GM18502 (cell line): ENCODE results near the gene HIBCH.
"Not testable (repeated sequence)": the region's sequence is repeated elsewhere in the genome, so short reads cannot be mapped to it uniquely, and the experiment has no call there.

Experiments used
- ATAC-seq: cut with Tn5 transposase; IDR thresholded peaks from one replicate; pipeline ENCODE4 v1.9.1; 2021; ENCODE audit warnings: mild to moderate bottlenecking; ENCODE audit not compliant: unreplicated experiment, poor library complexity

The HIBCH gene

DNA sequence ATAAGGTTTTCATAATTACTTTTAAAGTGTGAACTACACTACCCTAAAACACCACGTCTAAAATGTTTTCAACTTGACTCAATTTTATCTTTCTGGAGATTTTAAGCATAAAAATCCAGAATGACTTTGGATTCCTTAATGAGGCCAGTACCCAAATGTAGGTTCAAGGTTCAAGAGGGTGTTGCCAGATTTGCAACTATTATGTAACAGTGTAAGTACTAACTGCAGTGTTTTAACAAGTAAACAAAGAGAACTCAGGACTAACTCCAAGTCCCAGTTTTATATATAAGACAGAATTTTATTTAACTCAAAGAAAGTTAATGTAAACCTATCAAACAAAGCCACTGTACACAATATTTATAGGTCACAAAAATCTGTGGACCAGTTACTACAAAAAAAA is 5.7 kb downstream of the HIBCH start:
- ATAC-seq, result no peak

DNA sequence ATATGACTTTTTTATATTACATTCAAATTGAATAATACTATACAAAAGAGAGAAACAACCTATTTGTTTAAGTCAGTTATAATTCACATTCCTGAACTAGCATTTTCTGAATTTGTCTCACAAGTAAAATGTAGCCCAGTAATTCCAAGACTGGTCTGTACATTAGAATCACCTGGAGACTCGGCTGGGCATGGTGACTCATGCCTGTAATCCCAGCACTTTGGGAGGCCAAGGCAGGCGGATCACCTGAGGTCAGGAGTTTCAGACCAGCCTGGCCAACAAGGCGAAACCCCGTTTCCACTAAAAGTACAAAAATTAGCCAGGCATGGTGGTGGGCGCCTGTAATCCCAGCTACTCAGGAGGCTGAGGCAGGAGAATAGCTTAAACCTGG is 7.0 kb downstream of the HIBCH start:
- not testable (repeated sequence) for ATAC-seq

- ATAC-seq, result no peak
Measured at GRCh38 chr2:190311893-190312634, 7.6 kb downstream of the HIBCH start.

- ATAC-seq, result no peak
Measured at GRCh38 chr2:190308031-190308430, 11.6 kb downstream of the HIBCH start.

DNA sequence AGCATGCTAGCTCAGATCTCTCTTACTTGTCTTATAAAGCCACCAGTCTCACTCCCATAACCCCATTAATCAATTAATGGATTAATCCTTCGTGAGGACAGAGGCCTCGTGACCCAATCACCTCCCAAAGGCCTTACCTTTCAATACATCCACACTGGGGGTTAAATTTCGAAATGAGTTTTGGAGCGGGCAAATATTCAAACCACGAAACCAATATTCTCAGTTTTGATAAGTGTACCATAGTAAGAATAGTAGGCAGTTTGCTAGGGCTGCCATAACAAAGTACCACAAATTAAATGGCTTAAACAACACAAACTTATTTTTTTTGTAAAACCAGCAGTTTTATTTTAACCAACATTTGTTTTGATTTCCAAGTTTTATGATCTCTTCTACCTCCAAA is 15.2 kb downstream of the HIBCH start:
- no peak for ATAC-seq

DNA sequence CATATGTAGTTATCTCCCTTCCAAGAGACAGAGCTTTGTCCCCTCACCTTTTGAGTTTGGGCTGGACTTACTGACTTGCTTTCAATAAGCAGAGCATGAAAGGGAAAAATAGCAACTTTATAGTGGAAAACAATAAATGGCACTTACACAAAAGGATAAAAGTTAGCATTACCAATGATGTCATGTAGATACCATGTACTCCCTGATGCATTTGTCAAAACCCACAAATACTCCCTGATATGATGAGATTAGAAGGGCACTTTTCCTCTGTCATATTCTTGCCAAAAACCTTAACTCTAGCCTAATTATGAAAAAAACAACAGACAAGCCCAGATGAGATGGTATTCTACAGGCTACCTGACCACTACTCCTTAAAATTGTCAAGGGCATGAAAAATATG is 16.0 kb downstream of the HIBCH start:
- no peak for ATAC-seq

DNA sequence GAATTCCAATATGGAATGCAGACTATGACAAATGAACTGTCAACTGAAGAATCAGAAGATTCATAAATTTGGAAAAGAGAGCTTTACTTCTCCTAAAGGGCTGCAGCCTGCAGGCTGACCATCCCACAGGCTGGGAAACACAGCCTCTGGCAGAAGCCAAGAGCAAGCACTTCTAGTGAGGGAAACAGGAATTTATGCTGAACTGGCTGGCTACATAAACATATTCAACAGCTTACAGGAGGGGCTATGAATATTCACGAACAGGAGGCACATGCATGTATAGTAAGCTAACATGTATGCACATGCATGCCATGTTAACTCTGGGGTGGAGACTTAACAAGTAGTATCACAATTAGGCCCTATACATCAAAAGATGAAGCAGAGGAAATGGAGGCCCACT is 17.6 kb downstream of the HIBCH start:
- ATAC-seq, result no peak

GRCh38 chr2:190301032-190301431 is 18.6 kb downstream of the HIBCH start:
- no peak for ATAC-seq

DNA sequence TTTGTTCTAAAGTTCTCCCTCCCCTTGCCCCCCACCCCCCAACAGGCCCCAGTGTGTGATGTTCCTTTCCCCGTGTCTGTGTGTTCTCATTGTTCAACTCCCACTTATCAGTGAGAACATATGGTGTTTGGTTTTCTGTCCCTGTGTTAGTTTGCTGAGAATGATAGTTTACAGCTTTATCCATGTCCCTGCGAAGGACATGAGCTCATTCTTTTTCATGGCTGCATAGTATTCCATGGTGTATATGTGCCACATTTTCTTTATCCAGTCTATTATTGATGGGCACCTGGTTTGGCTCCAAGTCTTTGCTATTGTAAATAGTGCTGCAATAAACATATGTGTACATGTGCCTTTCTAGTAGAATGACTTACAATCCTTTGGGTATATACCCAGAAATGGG is 21.7 kb downstream of the HIBCH start:
- not testable (repeated sequence) for ATAC-seq

DNA sequence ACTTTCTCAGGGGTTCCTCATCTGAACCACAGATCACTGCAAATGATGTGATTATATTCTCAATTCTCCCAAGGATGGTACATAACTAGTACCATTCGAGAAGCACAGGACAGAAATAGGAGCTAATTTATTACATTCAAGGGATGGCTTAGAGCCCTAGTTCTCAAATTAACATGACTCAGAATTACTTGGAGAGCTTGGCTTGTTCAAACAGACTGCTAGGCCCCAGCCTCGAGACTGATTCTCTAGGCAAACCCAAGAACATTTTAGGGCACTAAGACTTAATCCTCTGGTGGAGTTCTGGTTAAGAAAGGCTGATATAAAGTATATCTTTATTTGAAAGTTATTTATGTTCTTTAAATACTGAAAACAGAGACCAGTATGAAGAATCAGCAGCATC is 35.8 kb downstream of the HIBCH start:
- no peak for ATAC-seq

DNA sequence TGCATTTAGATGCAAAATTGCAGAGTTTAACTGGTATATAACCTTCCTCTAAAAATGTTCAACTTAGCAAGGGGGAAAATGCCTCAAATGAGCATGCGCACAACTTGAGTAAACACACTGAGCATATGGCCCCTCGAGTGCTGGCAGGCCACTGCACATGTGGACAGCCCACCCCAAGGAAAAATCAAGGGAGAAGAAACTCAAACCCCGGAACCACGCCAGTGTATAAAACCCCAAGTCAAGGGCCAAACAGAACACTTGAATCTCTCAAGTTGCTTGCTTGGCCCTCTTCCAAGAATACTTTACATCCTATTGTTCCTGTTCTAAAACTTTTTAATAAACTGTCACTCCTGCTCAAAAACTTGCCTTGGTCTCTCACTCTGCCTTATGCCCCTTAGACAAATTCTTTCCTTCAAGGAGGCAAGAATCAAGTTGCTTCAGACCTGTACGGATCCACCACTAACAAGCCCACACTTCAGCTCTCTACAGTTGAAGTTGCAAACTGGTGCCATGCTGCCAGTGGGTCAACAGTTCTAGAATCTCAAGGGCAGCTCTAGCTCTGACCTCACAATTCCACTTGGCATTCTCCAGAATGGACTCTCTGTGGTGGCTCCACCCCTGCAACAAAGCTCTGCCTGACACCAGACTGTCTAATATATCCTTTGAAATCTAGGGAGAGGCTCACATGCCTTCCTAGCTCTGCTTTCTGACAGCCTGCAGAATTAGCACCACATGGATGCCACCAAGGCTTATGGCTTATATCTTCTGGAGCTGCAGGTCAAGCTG is 38.9 kb downstream of the HIBCH start:
- no peak for ATAC-seq

DNA sequence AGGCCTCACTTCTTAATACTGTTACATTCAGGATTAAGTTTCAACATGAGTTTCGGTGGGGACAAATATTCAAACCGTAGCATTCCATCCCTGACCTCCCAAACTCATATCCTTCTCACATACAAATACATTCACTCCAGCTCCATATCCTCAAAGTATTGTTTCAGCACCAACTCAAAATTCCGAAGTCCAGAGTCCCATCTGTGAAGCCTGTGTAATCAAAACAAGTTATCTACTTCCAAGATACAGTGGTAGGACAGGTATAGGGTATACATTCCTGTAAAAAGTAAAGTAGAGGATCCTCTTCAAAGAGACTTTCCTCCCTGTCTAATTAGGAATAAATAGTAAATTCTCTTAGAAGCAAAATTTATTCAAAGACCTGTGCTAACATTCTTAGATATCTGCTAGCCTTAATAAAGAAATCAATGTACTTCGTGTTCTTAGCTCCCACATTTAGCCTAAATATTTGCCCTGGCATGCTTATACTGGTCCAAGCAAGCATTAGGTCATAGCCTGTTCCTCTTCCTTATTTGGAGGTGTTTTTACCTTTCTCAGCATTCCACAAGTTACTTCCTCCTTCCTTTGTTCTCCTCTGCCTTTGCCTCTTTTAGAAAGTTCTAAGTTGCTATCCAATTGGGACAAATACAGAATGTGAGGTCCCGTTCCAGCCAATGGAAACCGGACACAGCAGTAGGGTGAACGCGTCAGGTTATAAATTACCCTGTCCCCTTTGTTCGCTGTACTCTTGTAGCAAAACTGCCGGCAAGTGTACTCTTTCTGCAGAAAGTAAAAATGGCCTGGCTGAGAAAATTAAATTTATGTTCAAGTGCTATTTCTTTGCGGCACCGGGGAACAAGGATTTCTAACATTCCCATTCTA is 40.1 kb downstream of the HIBCH start:
- not testable (repeated sequence) for ATAC-seq

DNA sequence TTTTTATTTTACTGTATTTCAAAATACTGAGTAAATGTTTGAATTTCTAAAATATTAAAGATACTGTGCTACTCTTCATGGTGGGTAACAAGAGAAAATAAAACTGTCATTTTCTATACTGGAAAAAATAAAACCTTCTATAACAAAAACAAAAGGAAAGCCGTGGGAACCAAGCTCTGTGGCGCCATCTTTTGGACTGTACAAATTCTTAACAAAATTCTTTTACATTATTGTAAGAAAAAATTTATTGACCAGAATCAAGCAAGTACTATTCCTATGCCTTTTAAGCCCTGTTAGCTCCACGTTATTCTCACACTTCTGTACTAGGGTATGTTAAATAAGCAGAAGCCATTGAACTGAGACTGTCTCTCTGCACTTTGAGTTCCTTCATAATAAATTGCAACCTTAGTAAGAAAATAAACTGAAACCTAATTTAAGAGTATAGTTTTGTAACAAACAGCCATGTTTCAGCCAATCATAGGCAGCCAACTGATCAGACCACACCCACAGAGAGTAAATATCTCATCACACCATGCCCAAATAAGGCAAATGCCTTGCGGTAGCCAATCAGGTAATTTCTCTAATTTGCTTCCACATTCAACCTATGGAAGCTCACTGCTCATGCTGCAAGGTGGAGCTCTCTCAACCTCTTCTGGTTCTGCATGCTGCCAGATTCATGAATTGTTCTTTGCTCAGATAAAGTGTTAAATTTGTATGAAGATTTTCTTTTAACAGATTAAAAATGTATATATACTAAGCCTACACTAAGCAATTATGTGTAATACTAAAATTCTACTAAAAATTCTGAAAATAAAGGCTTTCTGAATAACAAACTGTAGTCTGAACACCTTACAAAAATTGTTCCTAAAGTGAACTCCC is 42.2 kb downstream of the HIBCH start:
- no peak for ATAC-seq

DNA sequence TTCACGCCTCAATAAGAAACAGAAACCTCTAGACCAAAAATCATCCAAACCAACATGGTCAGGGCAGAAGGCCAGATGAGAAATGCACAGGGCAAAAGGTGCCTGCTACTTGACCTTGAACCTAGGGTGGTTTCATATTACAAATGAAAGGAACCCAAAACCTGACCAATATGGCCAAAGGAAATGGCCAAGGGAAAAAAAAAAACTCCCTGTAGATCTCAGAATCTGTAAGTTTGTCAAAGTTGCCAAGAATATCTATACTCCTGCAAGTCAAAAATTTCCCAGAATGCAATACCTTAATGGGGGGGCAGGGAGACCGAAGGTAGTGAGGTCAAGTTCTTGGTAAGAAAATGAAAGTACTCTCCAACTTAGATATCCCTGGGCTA is 47.2 kb downstream of the HIBCH start:
- no peak for ATAC-seq

DNA sequence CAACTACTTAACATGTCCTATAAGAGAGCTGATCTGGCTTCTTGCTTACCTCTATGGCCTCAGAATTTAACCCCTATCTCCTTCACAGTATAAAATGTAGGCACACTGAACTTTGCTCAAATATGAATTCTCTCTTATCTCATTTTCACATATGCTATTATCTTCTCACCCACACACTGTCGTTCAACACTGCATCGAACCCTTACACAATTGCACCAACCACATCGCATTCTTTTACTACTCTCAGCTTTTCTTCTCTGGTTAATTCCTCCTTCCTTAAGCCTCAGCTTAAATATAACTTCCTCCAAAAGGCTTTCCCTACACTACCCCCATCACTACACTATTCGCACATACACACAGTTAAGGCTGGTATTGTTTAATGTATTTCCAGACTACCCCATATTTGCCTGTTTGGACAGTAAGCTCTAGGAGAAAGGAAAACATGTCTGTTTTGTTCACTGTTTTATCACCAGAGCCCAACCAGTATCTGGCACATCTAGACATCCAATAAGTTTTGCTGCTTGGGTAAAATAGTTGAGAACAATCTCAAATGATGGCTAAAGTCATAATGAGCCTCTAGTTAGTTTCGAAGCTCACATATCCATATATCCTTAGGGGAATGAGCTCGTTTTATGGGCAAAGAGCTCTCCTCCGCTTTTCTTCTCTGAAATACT is 47.7 kb downstream of the HIBCH start:
- ATAC-seq, result no peak

DNA sequence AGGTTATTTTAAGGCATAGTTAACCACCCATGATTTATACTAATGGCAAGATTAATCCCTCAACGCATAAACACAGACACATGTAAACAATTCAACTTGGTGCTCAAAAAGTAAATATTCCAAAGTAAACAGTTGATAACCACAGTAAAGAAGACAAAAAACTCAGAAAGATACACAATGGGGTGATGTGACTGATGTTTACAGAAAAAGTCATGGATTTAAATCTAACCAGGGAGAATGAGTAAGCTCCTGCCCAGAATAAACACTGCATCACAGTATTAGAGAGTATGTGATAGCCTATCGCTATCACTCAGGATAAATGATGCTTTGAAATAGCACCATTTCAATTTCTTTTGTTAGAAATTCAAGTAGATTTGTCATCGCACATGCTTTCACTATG is 49.3 kb downstream of the HIBCH start:
- no peak for ATAC-seq

DNA sequence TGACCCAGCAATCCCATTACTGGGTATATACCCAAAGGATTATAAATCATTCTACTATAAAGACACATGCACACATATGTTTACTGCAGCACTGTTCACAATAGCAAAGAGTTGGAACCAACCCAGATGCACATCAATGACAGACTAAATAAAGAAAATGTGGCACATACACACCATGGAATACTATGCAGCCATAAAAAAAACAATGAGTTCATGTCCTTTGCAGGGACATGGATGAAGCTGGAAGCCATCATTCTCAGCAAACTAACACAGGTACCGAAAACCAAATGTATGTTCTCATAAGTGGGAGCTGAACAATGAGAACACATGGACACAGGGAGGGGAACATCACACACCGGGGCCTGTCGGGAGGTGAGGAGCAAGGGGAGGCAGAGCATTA is 49.9 kb downstream of the HIBCH start:
- not testable (repeated sequence) for ATAC-seq

DNA sequence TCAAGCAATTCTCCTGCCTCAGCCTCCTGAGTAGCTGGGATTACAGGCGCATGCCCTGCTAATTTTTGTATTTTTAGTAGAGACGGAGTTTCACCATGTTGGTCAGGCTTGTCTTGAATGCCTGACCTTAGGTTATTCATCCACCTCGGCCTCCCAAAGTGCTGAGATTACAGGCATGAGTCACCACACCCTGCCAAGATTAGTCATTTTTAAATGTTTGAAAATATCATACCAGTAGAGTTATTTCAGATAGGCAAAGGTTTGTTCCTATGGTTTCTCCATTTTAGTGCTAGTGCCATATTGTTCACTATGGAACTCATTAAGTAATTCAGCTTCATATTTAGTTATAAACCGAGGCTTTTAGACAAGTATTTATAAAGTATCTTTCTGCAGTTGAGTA is 52.3 kb downstream of the HIBCH start:
- ATAC-seq, result no peak

DNA sequence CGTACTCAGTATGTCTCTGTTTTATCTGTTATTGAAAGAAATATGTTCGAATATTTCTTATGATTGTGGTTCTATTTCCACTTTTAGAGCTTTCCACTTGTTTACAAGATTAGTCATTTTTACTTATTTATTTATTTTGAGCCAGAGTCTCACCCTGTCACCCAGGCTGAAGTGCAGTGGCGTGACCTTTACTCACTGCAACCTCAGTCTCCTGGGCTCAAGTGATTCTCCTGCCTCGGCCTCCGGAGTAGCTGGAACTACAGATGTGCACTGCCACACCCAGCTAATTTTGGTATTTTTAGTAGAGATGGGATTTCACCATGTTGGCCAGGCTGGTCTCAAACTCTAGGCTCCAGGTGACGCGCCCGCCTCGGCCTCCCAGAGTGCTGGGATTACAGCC is 53.3 kb downstream of the HIBCH start:
- ATAC-seq, result no peak
